Activated naive CD8-positive, alpha-beta T cell treated with anti-CD3 and anti-CD28 coated beads for 36 hours (primary cell): ENCODE results near the gene SCYGR1. TPM values are rescaled to one million over a fixed set of nuclear protein-coding genes. Genes with fewer than 3 reads are reported as not detected.
"Not testable (repeated sequence)": the region's sequence is repeated elsewhere in the genome, so short reads cannot be mapped to it uniquely, and the experiment has no call there.

Source experiments
- DNase-seq: peaks from one replicate; pipeline ENCODE4 v3.0.0; 2021
- H3K27ac Mint-ChIP-seq: one replicate; pipeline ENCODE4 v1.8.0; 2022; ENCODE audit warnings: mild to moderate bottlenecking, moderate library complexity, mixed read lengths
- H3K27me3 Mint-ChIP-seq: one replicate; pipeline ENCODE4 v1.8.0; 2022; ENCODE audit warnings: mild to moderate bottlenecking, mixed read lengths
- H3K36me3 Mint-ChIP-seq: one replicate; pipeline ENCODE4 v1.8.0; 2021; ENCODE audit warnings: mild to moderate bottlenecking, mixed read lengths
- H3K4me1 Mint-ChIP-seq: one replicate; pipeline ENCODE4 v1.8.0; 2021; ENCODE audit warnings: mixed read lengths
- H3K4me3 Mint-ChIP-seq: one replicate; pipeline ENCODE4 v1.8.0; 2022; ENCODE audit warnings: mild to moderate bottlenecking, moderate library complexity, mixed read lengths
- H3K9me3 Mint-ChIP-seq: one replicate; pipeline ENCODE4 v1.8.0; 2022; ENCODE audit warnings: mixed read lengths
- total RNA-seq, 2 experiments: library from RNA; stranded (reverse); gene quantifications; one replicate each; pipeline ENCODE4 v1.2.3, GENCODE V29; 2021

SCYGR1 gene
- not detected for total RNA-seq

- H3K36me3 Mint-ChIP-seq, H3K27ac Mint-ChIP-seq, H3K4me3 Mint-ChIP-seq, DNase-seq, H3K9me3 Mint-ChIP-seq, H3K27me3 Mint-ChIP-seq: not testable (repeated sequence)
- peaks cover 11% of the 10 kb centered on the region for H3K4me1 Mint-ChIP-seq
Measured at GRCh38 chr2:227387583-227387982, at the start of gene SCYGR1. Gene SCYGR1, minus strand, starts transcription at chr2:227387949. Its CDS starts 0 bp downstream, at chr2:227387949.

- Mint-ChIP-seq H3K36me3 (peaks cover 17% of the 10 kb centered on the region), H3K4me3 (no peak overlapping the region), H3K9me3 (peaks cover 16% of the 10 kb centered on the region), H3K27me3 (no peaks in the 10 kb centered on the region), H3K4me1 (peaks cover 6% of the 10 kb centered on the region), H3K27ac (no peak overlapping the region)
- DNase-seq, result no peak
Measured at GRCh38 chr2:227436436-227437174, 48.9 kb upstream of the SCYGR1 start.

- H3K27me3 Mint-ChIP-seq, result no peaks in the 10 kb centered on the region
Measured at GRCh38 chr2:227433171-227433570, 45.4 kb upstream of the SCYGR1 start.

GRCh38 chr2:227430639-227431038, 42.9 kb upstream of the SCYGR1 start:
- Mint-ChIP-seq H3K4me1 (peaks cover 17% of the 10 kb centered on the region), H3K36me3 (peaks cover 17% of the 10 kb centered on the region), H3K9me3 (peaks cover 14% of the 10 kb centered on the region), H3K27ac (no peak overlapping the region), H3K4me3 (no peak overlapping the region), H3K27me3 (no peaks in the 10 kb centered on the region)
- DNase-seq, result no peak

More at GRCh38 chr2:227433171-227433570, 45.4 kb upstream of the SCYGR1 start:
- H3K9me3 Mint-ChIP-seq, result peaks cover 16% of the 10 kb centered on the region
- H3K4me1 Mint-ChIP-seq, result peaks cover 9% of the 10 kb centered on the region
- H3K36me3 Mint-ChIP-seq, result peaks cover 17% of the 10 kb centered on the region
- H3K27ac Mint-ChIP-seq, result no peak overlapping the region
- no peak for DNase-seq
- H3K4me3 Mint-ChIP-seq, result no peak overlapping the region

- Mint-ChIP-seq H3K9me3 (peaks cover 13% of the 10 kb centered on the region), H3K36me3 (peaks cover 12% of the 10 kb centered on the region), H3K27ac (peak overlapping the region; percentile 25), H3K27me3 (no peaks in the 10 kb centered on the region), H3K4me1 (peaks cover 14% of the 10 kb centered on the region), H3K4me3 (no peak overlapping the region)
- no peak for DNase-seq
Measured at GRCh38 chr2:227428731-227429285, 41.1 kb upstream of the SCYGR1 start.

- peaks cover 14% of the 10 kb centered on the region for H3K4me1 Mint-ChIP-seq
- H3K27ac Mint-ChIP-seq, result no peak overlapping the region
- H3K4me3 Mint-ChIP-seq, result no peak overlapping the region
- H3K27me3 Mint-ChIP-seq, result no peaks in the 10 kb centered on the region
- no peaks in the 10 kb centered on the region for H3K9me3 Mint-ChIP-seq
- no peak for DNase-seq
- H3K36me3 Mint-ChIP-seq, result no peaks in the 10 kb centered on the region
Measured at GRCh38 chr2:227423656-227424499, 36.1 kb upstream of the SCYGR1 start.

GRCh38 chr2:227420087-227421052, 32.6 kb upstream of the SCYGR1 start:
- H3K4me1 Mint-ChIP-seq, result peaks cover 22% of the 10 kb centered on the region
- H3K9me3 Mint-ChIP-seq, result peaks cover 2% of the 10 kb centered on the region
- peaks cover 2% of the 10 kb centered on the region for H3K36me3 Mint-ChIP-seq
- no peak overlapping the region for H3K27ac Mint-ChIP-seq
- no peak overlapping the region for H3K4me3 Mint-ChIP-seq
- DNase-seq, result no peak
- no peaks in the 10 kb centered on the region for H3K27me3 Mint-ChIP-seq

- H3K27ac Mint-ChIP-seq, result no peak overlapping the region
- peaks cover 9% of the 10 kb centered on the region for H3K36me3 Mint-ChIP-seq
- DNase-seq, result no peak
- peaks cover 12% of the 10 kb centered on the region for H3K9me3 Mint-ChIP-seq
- no peaks in the 10 kb centered on the region for H3K27me3 Mint-ChIP-seq
- peaks cover 47% of the 10 kb centered on the region for H3K4me1 Mint-ChIP-seq
- no peak overlapping the region for H3K4me3 Mint-ChIP-seq
Measured at GRCh38 chr2:227416701-227417100, 29.0 kb upstream of the SCYGR1 start.

GRCh38 chr2:227415538-227416424, 28.0 kb upstream of the SCYGR1 start:
- Mint-ChIP-seq H3K4me1 (peaks cover 56% of the 10 kb centered on the region), H3K4me3 (peak overlapping the region; percentile 59), H3K27ac (peak overlapping the region; percentile 91), H3K36me3 (peaks cover 9% of the 10 kb centered on the region), H3K9me3 (peaks cover 12% of the 10 kb centered on the region), H3K27me3 (no peaks in the 10 kb centered on the region)
- DNase-seq, result peak; percentile 23

GRCh38 chr2:227414846-227415245, 27.1 kb upstream of the SCYGR1 start:
- DNase-seq, result no peak
- H3K27me3 Mint-ChIP-seq, result no peaks in the 10 kb centered on the region
- peaks cover 63% of the 10 kb centered on the region for H3K4me1 Mint-ChIP-seq
- peaks cover 9% of the 10 kb centered on the region for H3K36me3 Mint-ChIP-seq
- no peak overlapping the region for H3K4me3 Mint-ChIP-seq
- H3K9me3 Mint-ChIP-seq, result peaks cover 12% of the 10 kb centered on the region
- peak overlapping the region; percentile 91 for H3K27ac Mint-ChIP-seq

GRCh38 chr2:227413371-227413770, 25.6 kb upstream of the SCYGR1 start:
- DNase-seq, result no peak
- H3K36me3 Mint-ChIP-seq, result peaks cover 9% of the 10 kb centered on the region

GRCh38 chr2:227412877-227413276, 25.1 kb upstream of the SCYGR1 start:
- Mint-ChIP-seq H3K36me3 (peaks cover 9% of the 10 kb centered on the region), H3K27me3 (no peaks in the 10 kb centered on the region), H3K4me1 (peaks cover 68% of the 10 kb centered on the region), H3K9me3 (peaks cover 12% of the 10 kb centered on the region), H3K4me3 (no peak overlapping the region), H3K27ac (peak overlapping the region; percentile 83)
- DNase-seq, result no peak

More at GRCh38 chr2:227413371-227413770, 25.6 kb upstream of the SCYGR1 start:
- peaks cover 12% of the 10 kb centered on the region for H3K9me3 Mint-ChIP-seq
- H3K4me1 Mint-ChIP-seq, result peaks cover 66% of the 10 kb centered on the region
- peak overlapping the region; percentile 83 for H3K27ac Mint-ChIP-seq
- H3K27me3 Mint-ChIP-seq, result no peaks in the 10 kb centered on the region
- no peak overlapping the region for H3K4me3 Mint-ChIP-seq

- H3K27ac Mint-ChIP-seq, result peak overlapping the region; percentile 93
- no peak overlapping the region for H3K4me3 Mint-ChIP-seq
- H3K27me3 Mint-ChIP-seq, result no peaks in the 10 kb centered on the region
- H3K9me3 Mint-ChIP-seq, result peaks cover 12% of the 10 kb centered on the region
- peaks cover 9% of the 10 kb centered on the region for H3K36me3 Mint-ChIP-seq
- H3K4me1 Mint-ChIP-seq, result peaks cover 68% of the 10 kb centered on the region
- no peak for DNase-seq
Measured at GRCh38 chr2:227411990-227412350, 24.2 kb upstream of the SCYGR1 start.
